ENCODE data around the gene FAM117B. TPM values are rescaled to one million over a fixed set of nuclear protein-coding genes. Genes with fewer than 3 reads are reported as not detected.
A peak's percentile ranks its signal among the peaks of the same experiment; 100 is the strongest.
"Not testable (repeated sequence)": the region's sequence is repeated elsewhere in the genome, so short reads cannot be mapped to it uniquely, and the experiment has no call there.

Gene FAM117B
- total RNA-seq, 1 experiment from 2014 or later, result 3.7 TPM

GRCh38 chr2:202633470-202633869 lies 1.3 kb upstream of the FAM117B start:
- no peak for DNase-seq (ENCODE audit: low read depth, low spot score)
- in situ Hi-C loops (cut with HindIII; ENCODE audit: low pct_unique_long_range_greater_than_20kb, low sequenced_read_pairs), result no loop called here

DNA sequence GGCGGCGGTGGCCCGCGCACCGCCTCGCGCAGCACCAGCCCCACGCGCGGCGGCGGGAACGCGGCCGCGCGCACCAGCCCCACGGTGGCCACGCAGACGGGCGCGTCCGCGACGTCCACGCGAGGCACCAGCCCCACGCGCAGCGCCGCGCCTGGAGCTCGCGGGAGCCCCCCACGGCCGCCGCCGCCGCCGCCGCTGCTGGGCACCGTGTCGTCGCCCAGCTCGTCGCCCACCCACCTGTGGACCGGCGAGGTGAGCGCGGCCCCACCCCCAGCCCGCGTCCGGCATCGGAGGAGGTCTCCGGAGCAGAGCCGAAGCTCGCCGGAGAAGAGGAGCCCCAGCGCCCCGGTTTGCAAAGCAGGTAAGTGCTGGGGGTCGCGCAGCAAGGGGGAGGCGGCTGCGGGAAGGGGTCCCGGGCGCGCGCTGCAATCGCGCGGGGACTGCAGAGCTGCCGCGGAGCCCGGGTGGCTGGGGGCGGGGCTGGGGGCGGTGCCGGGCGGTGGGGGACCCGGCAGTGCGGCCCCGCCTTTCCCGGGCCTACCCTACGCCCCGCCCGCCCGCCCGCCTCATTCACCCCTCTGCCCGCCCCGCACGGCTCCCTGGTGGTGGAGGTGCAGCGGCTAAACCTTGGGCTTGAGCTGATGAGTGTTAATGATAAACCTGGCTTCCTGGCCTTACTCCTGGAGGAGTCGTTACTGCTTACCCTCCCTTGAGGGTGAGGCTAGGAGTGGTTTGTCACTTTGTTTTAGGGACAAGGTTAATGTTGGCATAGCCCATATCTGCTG lies 851 bp downstream of the FAM117B start:
- peak; percentile 65 for DNase-seq (ENCODE audit: low read depth, low spot score)
- in situ Hi-C loops (cut with HindIII; ENCODE audit: low pct_unique_long_range_greater_than_20kb, low sequenced_read_pairs), result no loop called here

- DNase-seq (ENCODE audit: low read depth, low spot score), result no peak
- in situ Hi-C loops (cut with HindIII; ENCODE audit: low pct_unique_long_range_greater_than_20kb, low sequenced_read_pairs), result no loop called here
Observed at GRCh38 chr2:202636213-202636513, 1.4 kb downstream of the FAM117B start.

- in situ Hi-C loops (cut with HindIII; ENCODE audit: low pct_unique_long_range_greater_than_20kb, low sequenced_read_pairs), result no loop called here
- DNase-seq (ENCODE audit: low read depth, low spot score), result no peak
Observed at GRCh38 chr2:202638721-202639120, 4.0 kb downstream of the FAM117B start.

- no peak for DNase-seq (ENCODE audit: low read depth, low spot score)
- in situ Hi-C loops (cut with HindIII; ENCODE audit: low pct_unique_long_range_greater_than_20kb, low sequenced_read_pairs), result no loop called here
Observed at GRCh38 chr2:202639231-202639630, 4.5 kb downstream of the FAM117B start.

DNA sequence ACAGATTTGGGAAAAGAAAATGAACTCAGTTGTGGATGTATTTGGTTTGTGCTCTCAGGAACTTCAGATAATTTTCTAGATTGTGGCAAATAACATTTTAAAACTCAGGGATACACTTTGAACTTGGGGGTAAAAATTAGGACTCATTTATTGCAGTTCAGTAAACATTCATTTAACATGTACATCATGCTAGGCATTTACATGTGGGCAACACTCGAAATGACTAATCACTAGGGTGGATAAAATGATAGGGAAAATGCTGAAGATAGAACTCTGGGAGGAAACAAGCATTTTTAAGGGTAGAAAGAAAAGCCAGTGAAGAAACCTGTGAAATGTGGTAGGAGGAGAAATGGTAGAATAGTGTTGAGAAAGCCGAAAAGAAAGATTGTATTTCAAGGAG lies 7.8 kb downstream of the FAM117B start:
- no peak for DNase-seq (ENCODE audit: low read depth, low spot score)
- in situ Hi-C loops (cut with HindIII; ENCODE audit: low pct_unique_long_range_greater_than_20kb, low sequenced_read_pairs), result no loop called here

DNA sequence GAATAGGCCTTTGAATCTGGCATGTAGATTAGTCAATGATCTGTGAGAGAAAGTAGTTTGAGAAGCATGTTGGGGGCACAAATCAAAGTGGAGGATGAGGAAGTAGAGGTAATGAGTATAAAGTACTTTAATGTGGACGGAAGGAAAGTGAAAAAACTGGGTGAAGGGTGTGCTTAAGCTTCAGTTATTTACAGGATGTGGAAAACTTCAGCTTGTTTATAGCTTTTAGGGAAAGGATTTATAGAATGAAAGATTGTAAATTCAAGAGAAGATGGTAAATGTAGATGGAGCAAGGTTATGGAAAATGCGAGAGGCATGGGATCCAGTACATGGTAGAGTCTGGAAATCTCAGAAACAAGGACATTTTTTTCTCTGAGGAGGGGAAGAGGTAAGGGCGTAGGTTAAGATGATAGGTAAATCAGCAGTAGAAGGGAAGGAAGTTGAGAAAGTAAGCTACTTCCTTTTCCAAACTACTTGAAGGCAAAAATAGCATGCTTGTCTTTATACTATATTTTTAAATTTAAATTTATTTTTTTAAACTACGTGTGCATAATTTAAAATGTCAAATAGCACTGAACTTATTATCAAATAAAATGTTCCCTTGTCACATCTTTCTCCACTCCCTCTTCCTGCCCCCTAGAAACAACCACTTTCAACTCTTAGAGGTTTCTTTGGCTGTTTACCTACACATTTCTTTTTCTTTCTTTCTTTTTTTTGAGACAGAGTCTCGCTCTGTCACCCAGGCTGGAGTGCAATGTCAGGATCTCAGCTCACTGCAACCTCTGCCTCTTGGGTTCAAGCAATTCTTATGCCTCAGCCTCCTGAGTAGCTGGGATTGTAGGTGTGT lies 8.5 kb downstream of the FAM117B start:
- DNase-seq (ENCODE audit: low read depth, low spot score), result no peak
- in situ Hi-C loops (cut with HindIII; ENCODE audit: low pct_unique_long_range_greater_than_20kb, low sequenced_read_pairs), result no loop called here

GRCh38 chr2:202652119-202652518 lies 17.4 kb downstream of the FAM117B start:
- in situ Hi-C loops (cut with HindIII; ENCODE audit: low pct_unique_long_range_greater_than_20kb, low sequenced_read_pairs), result no loop called here
- DNase-seq (ENCODE audit: low read depth, low spot score), result no peak

GRCh38 chr2:202653890-202654289 lies 19.1 kb downstream of the FAM117B start:
- DNase-seq (ENCODE audit: low read depth, low spot score), result peak; percentile 5
- in situ Hi-C loops (cut with HindIII; ENCODE audit: low pct_unique_long_range_greater_than_20kb, low sequenced_read_pairs), result no loop called here

- no peak for DNase-seq (ENCODE audit: low read depth, low spot score)
- in situ Hi-C loops (cut with HindIII; ENCODE audit: low pct_unique_long_range_greater_than_20kb, low sequenced_read_pairs), result no loop called here
Observed at GRCh38 chr2:202657876-202658275, 23.1 kb downstream of the FAM117B start.

DNA sequence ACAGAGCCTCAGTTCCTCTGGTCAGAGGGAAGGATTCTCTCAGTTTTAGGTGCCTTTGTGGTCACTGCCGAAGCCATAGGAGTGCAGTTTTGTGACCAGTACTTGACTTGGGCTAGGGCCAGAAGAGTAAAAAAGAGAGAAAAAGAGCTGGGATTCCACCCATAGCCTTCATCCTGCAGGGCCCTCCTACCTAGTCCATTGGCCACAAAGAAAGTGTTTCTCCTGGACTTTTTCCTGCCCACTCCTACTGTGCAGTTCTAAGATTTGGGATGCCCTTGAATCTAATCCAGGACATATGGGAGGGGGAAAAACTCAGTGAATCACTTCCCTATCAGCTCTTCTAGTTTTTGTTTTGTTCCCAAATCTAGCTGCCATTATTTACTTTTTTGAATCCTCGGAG lies 26.0 kb downstream of the FAM117B start:
- DNase-seq (ENCODE audit: low read depth, low spot score), result no peak

DNA sequence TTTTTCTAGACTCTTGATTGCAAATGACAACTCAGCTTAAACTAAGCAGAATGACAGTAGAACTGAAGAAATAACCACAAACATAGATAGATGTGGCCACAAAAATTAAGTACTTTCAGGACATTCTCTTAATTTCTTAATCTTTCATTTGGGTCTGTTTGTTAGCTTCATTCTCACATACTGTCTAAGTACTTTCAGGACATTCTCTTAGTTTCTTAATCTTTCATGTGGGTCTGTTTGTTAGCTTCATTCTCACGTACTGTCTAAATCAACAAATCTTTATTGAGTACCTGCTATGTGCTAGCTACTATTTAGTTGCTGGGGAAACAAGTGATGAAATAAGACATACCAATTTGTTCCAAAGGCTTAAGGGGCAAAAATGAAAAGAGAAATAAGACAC lies 35.1 kb downstream of the FAM117B start:
- in situ Hi-C loops (cut with HindIII; ENCODE audit: low pct_unique_long_range_greater_than_20kb, low sequenced_read_pairs), result no loop called here
- DNase-seq (ENCODE audit: low read depth, low spot score), result no peak

More for the DNA sequence above, 26.0 kb downstream of the FAM117B start:
- in situ Hi-C loops (cut with HindIII; ENCODE audit: low pct_unique_long_range_greater_than_20kb, low sequenced_read_pairs), result no loop called here

GRCh38 chr2:202671317-202672035 lies 36.7 kb downstream of the FAM117B start:
- DNase-seq (ENCODE audit: low read depth, low spot score), result no peak
- in situ Hi-C loops (cut with HindIII; ENCODE audit: low pct_unique_long_range_greater_than_20kb, low sequenced_read_pairs), result no loop called here

- in situ Hi-C loops (cut with HindIII; ENCODE audit: low pct_unique_long_range_greater_than_20kb, low sequenced_read_pairs), result not testable (repeated sequence)
Observed at GRCh38 chr2:202675097-202675496, 40.3 kb downstream of the FAM117B start.

DNA sequence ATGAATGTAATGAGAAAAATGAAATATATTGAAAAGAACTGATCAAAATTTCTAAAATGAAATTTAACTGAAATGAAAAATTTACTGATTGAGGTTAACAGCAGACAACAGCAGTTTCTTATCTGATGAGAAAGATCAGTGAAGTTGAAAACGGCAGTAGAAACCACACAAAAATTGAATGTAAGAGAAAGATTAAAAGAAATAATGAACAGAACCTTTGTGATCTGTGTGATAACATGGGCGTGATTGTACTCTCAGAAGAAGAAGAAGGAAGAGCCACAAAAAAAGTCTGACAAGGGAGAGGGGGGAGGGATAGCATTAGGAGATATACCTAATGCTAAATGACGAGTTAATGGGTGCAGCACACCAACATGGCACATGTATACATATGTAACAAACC lies 45.2 kb downstream of the FAM117B start:
- no peak for DNase-seq (ENCODE audit: low read depth, low spot score)
- in situ Hi-C loops (cut with HindIII; ENCODE audit: low pct_unique_long_range_greater_than_20kb, low sequenced_read_pairs), result no loop called here

More at GRCh38 chr2:202675097-202675496, 40.3 kb downstream of the FAM117B start:
- DNase-seq (ENCODE audit: low read depth, low spot score), result not testable (repeated sequence)

DNA sequence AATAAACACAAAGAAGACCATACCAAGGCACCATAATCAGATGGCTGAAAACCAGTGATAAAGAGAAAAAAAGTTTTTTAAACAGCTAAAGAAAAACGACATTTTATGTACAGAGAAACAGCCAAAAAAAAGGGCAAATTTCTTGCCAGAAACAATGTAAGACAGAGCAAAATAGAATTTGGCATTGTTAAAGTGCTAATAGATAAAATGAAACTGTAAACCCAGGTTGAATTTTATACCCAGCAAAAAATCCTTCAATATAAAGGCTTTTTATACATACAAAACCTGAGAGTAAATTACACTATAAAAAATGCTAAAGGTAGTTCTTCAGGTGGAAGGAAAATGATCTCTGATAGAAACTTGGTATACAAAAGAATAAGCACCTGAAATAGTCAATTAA lies 45.7 kb downstream of the FAM117B start:
- in situ Hi-C loops (cut with HindIII; ENCODE audit: low pct_unique_long_range_greater_than_20kb, low sequenced_read_pairs), result no loop called here
- no peak for DNase-seq (ENCODE audit: low read depth, low spot score)

GRCh38 chr2:202681688-202682205 lies 47.0 kb downstream of the FAM117B start:
- in situ Hi-C loops (cut with HindIII; ENCODE audit: low pct_unique_long_range_greater_than_20kb, low sequenced_read_pairs), result no loop called here
- DNase-seq (ENCODE audit: low read depth, low spot score), result no peak

DNA sequence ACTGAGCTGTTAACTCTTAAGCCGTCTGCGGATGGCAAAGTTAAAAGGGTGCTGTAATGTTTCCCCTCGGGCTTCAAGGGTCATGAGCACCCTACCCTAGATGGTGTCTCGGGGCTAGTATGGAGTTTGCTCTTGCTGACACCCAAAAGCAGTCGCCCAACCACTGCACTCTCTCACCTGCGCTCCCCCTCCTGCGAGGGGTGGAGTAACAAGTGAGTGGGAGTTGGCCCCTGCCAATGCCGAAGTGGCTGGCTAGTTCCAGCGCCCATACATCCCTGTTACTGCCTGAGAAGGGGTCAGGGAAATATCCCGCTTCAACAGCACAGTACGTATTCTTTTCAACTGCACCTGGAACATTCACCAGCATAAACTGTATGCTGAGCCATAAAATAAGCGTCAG lies 47.5 kb downstream of the FAM117B start:
- no peak for DNase-seq (ENCODE audit: low read depth, low spot score)
- in situ Hi-C loops (cut with HindIII; ENCODE audit: low pct_unique_long_range_greater_than_20kb, low sequenced_read_pairs), result no loop called here

Measured in SK-MEL-5 (cell line).